Left lung (tissue), 10 donors: ENCODE data around the gene MED26. TPM values are rescaled to one million over a fixed set of nuclear protein-coding genes. Genes with fewer than 3 reads are reported as not detected.
"Not testable (repeated sequence)": the region's sequence is repeated elsewhere in the genome, so short reads cannot be mapped to it uniquely, and the experiment has no call there.

Experiments
- ATAC-seq: fragments of 200-7000 bp; cut with Tn5 transposase; one replicate; pipeline ENCODE4 v1.9.1; 2020; ENCODE audit warnings: moderate library complexity
- DNase-seq, 4 donors: peaks; one replicate each; pipeline ENCODE4 v3.0.0-alpha.2; 2013 to 2020
- H3K27ac ChIP-seq, 2 donors: fragments of 200-600 bp; sonication (generic) in 1 of 2; one replicate each; pipeline versions ENCODE4 v1.5.0 to v1.8.0; 2020 to 2021
- H3K27me3 ChIP-seq, 2 donors: fragments of 200-600 bp; sonication (generic) in 1 of 2; one replicate each; pipeline versions ENCODE4 v1.5.0 to v1.8.0; 2020 to 2021
- H3K36me3 ChIP-seq, 2 donors: fragments of 200-600 bp; sonication (generic) in 1 of 2; one replicate each; pipeline versions ENCODE4 v1.5.0 to v1.8.0; 2020 to 2021
- H3K4me1 ChIP-seq, 2 donors: fragments of 200-600 bp; one replicate each; pipeline ENCODE4 v1.8.0; 2021
- H3K4me3 ChIP-seq, 2 donors: fragments of 200-600 bp; sonication (generic) in 1 of 2; one replicate each; pipeline versions ENCODE4 v1.5.0 to v1.8.0; 2020 to 2021; ENCODE audit warnings: mild to moderate bottlenecking in 1 of 2
- H3K9me3 ChIP-seq, 2 donors: fragments of 200-600 bp; sonication (generic) in 1 of 2; one replicate each; pipeline versions ENCODE4 v1.5.0 to v1.8.0; 2020 to 2021
- intact Hi-C, 2 donors: fragments of 100-400 bp; cut with DNase I; formaldehyde crosslinking; loops; one replicate each; pipeline versions ENCODE4 v1.11.2 to v1.14.2; 2022
- polyA plus RNA-seq, 6 donors: library from polyadenylated mRNA; unstranded; fragments of 120-200 nt; gene quantifications; one replicate each; pipeline ENCODE4 v1.2.1, GENCODE V29; 2013; ENCODE audit not compliant: insufficient read length in 6 of 6
- total RNA-seq, 2 donors: library from RNA; stranded (reverse); fragmentation: NEBNext Ultra II Directional; extraction: Animal tissue kit (Norgen Biotek cat#: 25700); gene quantifications; one replicate each; pipeline ENCODE4 v1.2.1, GENCODE V29; 2021
- TF ChIP-seq, protein P1 (sequence below), 2 donors: fragments of 200-600 bp; sonication (generic) in 1 of 2; IDR thresholded peaks; one replicate each; pipeline versions ENCODE4 v1.5.0 to v1.8.0; 2021; ENCODE audit warnings: antibody characterized with exemption in 2 of 2
- donor health status: DM: no; HTN: yes; CAD: no.
- donor health status: DM: no; HTN: no; CAD: no.

The MED26 gene
- total and polyA plus RNA-seq, 8 donors, result 7.0 to 10.3 (median 8.8) TPM

DNA sequence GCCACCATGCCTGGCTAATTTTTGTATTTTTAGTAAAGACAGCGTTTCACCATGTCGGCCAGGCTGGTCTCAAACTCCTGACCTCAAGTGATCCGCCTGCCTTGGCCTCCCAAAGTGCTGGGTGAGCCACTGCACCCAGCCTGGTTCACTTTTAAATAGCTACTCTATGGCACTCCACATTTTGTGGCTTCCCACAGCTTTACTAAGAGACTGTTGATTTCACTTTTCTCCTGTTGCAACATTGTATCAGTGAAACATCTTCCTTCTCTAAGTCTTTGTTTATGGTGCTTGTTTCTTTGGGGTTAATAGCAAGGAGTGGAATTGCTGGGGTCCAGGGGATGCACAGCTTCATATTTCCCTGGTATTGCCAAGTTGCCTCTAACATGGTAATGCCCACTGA is 45.2 kb upstream of the MED26 start:
- H3K27ac ChIP-seq, result peak overlapping the region in 1 of 2 donors; percentile 71
- no peak for DNase-seq
- no peaks in the 10 kb centered on the region for H3K27me3 ChIP-seq
- TF ChIP-seq, protein P1, sequence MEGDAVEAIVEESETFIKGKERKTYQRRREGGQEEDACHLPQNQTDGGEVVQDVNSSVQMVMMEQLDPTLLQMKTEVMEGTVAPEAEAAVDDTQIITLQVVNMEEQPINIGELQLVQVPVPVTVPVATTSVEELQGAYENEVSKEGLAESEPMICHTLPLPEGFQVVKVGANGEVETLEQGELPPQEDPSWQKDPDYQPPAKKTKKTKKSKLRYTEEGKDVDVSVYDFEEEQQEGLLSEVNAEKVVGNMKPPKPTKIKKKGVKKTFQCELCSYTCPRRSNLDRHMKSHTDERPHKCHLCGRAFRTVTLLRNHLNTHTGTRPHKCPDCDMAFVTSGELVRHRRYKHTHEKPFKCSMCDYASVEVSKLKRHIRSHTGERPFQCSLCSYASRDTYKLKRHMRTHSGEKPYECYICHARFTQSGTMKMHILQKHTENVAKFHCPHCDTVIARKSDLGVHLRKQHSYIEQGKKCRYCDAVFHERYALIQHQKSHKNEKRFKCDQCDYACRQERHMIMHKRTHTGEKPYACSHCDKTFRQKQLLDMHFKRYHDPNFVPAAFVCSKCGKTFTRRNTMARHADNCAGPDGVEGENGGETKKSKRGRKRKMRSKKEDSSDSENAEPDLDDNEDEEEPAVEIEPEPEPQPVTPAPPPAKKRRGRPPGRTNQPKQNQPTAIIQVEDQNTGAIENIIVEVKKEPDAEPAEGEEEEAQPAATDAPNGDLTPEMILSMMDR (IDR thresholded peaks at IDR 0.05), result no peak
- H3K9me3 ChIP-seq, result no peaks in the 10 kb centered on the region
- no peaks in the 10 kb centered on the region for H3K36me3 ChIP-seq
- intact Hi-C loops, result no loop called here
- H3K4me3 ChIP-seq, result no peak overlapping the region
- peaks cover 0 to 29% of the 10 kb centered on the region in 2 donors for H3K4me1 ChIP-seq
- ATAC-seq, result no peak

DNA sequence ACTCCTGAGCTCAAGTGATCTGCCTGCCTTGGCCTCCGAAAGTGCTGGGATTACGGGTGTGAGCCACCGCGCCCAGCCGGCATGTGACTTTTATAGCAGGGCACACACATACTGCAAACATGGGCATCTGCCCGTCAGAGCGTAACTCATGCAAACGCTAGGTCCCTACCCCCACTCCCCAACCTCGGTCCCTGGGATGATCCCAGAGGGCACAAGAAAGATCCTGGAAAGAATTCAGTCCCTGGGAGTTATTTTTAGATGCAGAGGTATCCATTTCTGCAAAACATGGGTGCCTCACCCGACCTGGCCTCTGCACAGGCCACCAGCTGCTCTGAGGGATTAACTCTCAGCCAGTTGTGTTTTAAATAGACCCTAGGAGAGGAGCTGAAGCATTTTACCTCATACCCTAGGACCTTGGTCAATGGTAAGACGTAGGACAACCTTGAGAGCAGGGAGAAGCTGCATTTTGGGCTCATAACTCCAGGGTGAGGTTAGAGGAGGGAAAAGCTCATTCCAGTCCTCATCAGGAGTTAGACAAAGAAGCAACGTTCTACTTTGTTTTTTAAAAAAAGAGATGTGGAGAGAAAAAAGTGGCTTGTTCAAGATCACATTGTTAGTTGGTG is 43.8 kb upstream of the MED26 start:
- Histone ChIP-seq H3K27me3 (no peaks in the 10 kb centered on the region), H3K27ac (no peak overlapping the region), H3K4me1 (peaks cover 0 to 20% of the 10 kb centered on the region in 2 donors), H3K36me3 (no peaks in the 10 kb centered on the region), H3K9me3 (no peaks in the 10 kb centered on the region), H3K4me3 (no peak overlapping the region)
- peak in 1 of 4 donors; percentile 24 for DNase-seq
- TF ChIP-seq, protein P1 (IDR thresholded peaks at IDR 0.05), result no peak
- intact Hi-C loops, result no loop called here
- no peak for ATAC-seq

DNA sequence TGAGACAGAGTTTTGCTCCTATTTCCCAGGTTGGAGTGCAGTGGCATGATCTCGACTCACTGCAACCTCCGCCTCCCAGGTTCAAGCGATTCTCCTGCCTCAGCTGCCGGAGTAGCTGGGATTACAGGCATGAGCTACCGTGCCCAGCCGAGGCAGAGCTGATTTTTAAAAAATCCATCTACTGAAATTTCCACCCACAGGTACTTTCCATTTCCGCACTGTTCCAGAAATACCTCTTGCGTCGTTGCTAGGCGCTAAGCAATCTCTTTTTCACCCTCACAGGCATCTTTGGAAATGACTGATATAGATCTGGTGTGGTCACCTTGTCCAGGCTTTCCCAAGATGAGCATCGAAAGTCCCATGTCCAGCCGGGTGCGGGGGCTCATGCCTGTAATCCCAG is 42.3 kb upstream of the MED26 start:
- no peaks in the 10 kb centered on the region for H3K27me3 ChIP-seq
- no peaks in the 10 kb centered on the region for H3K9me3 ChIP-seq
- DNase-seq (peak in 1 of 4 donors; percentile 31), ATAC-seq (no peak)
- peaks cover 0 to 12% of the 10 kb centered on the region in 2 donors for H3K4me1 ChIP-seq
- TF ChIP-seq, protein P1 (IDR thresholded peaks at IDR 0.05), result no peak
- no peak overlapping the region for H3K4me3 ChIP-seq
- no peaks in the 10 kb centered on the region for H3K36me3 ChIP-seq
- H3K27ac ChIP-seq, result no peak overlapping the region
- intact Hi-C loops, result no loop called here

DNA sequence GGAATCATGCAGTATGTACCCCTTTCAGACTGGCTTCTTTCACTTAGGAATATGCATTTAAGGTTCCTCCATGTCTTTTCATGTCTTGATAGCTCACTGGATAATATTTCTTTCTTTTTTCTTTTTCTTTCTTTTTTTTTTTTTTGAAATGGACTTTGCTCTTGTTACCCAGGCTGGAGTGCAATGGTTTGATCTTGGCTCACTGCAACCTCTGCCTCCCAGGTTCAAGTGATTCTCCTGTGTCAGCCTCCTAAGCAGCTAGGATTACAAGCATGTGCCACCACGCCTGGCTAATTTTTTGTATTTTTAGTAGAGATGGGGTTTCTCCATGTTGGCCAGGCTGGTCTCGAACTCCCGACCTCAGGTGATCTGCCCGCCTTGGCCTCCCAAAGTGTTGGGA is 40.7 kb upstream of the MED26 start:
- ATAC-seq, DNase-seq, H3K27ac ChIP-seq, H3K27me3 ChIP-seq, H3K4me3 ChIP-seq, H3K9me3 ChIP-seq, H3K36me3 ChIP-seq, intact Hi-C loops: not testable (repeated sequence)
- peaks cover 0 to 17% of the 10 kb centered on the region in 2 donors for H3K4me1 ChIP-seq

DNA sequence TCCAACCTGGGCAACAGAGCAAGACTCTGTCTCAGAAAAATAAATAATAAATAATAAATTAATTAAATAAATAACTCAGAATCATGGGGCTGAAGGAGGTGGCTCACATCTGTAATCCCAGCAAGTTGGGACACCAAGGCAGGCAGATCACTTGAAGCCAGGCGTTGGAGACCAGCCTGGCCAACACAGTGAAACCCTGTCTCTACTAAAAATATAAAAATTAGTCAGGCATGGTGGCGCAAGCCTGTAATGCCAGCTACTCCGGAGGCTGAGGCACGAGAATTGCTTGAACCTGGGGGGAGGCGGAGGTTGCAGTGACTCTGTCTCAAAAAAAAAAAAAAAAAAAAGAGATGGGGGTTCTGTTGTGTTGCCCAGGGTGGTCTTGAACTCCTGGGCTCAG is 40.2 kb upstream of the MED26 start:
- no peak for ATAC-seq
- TF ChIP-seq, protein P1 (IDR thresholded peaks at IDR 0.05), result no peak

More for the DNA sequence above, 40.2 kb upstream of the MED26 start:
- no peaks in the 10 kb centered on the region for H3K36me3 ChIP-seq
- H3K4me1 ChIP-seq, result peaks cover 0 to 16% of the 10 kb centered on the region in 2 donors
- no peaks in the 10 kb centered on the region for H3K27me3 ChIP-seq
- H3K27ac ChIP-seq, result no peak overlapping the region
- H3K9me3 ChIP-seq, result no peaks in the 10 kb centered on the region
- intact Hi-C loops, result no loop called here
- no peak for DNase-seq
- no peak overlapping the region for H3K4me3 ChIP-seq
